Smooth muscle cell (in vitro differentiated cells): ENCODE data around the gene ANKRD28. TPM values are rescaled to one million over a fixed set of nuclear protein-coding genes. Genes with fewer than 3 reads are reported as not detected.

Experiments used
- DNase-seq: peaks from one replicate; lab custom pipeline; 2025; ENCODE audit not compliant: unreplicated experiment; lab: John Stamatoyannopoulos, UW
- H2AFZ ChIP-seq: fragments of 200-600 bp; sonication (generic); 2 replicates; pipeline ENCODE4 v1.6.0; 2016; ENCODE audit warnings: antibody characterized with exemption, low read depth, mild to moderate bottlenecking
- H3F3A ChIP-seq: fragments of 200-600 bp; sonication (generic); 2 replicates; pipeline ENCODE4 v1.6.0; 2017; ENCODE audit warnings: antibody characterized with exemption, low read depth
- H3K27ac ChIP-seq: fragments of 200-600 bp; sonication (generic); 2 replicates; pipeline ENCODE4 v1.5.1; 2016; ENCODE audit warnings: low read depth, mild to moderate bottlenecking
- H3K27me3 ChIP-seq: fragments of 200-600 bp; sonication (generic); 2 replicates; pipeline ENCODE4 v1.6.1; 2016; ENCODE audit warnings: low read depth, mild to moderate bottlenecking
- H3K36me3 ChIP-seq: fragments of 200-600 bp; sonication (generic); 2 replicates; pipeline ENCODE4 v1.5.1; 2016; ENCODE audit warnings: low read depth
- H3K4me1 ChIP-seq: fragments of 200-600 bp; sonication (generic); 2 replicates; pipeline ENCODE4 v1.5.1; 2016; ENCODE audit warnings: low read depth
- H3K4me2 ChIP-seq: fragments of 200-600 bp; sonication (generic); 2 replicates; pipeline ENCODE4 v1.6.0; 2016; ENCODE audit warnings: mild to moderate bottlenecking
- H3K4me3 ChIP-seq: fragments of 200-600 bp; sonication (generic); 2 replicates; pipeline ENCODE4 v1.5.1; 2016; ENCODE audit warnings: mild to moderate bottlenecking
- H3K79me2 ChIP-seq: fragments of 200-600 bp; sonication (generic); 2 replicates; pipeline ENCODE4 v1.6.0; 2016; ENCODE audit warnings: low read depth, mild to moderate bottlenecking
- H3K9ac ChIP-seq: fragments of 200-600 bp; sonication (generic); 2 replicates; pipeline ENCODE4 v1.6.0; 2016; ENCODE audit warnings: low read depth
- H3K9me3 ChIP-seq: fragments of 200-600 bp; sonication (generic); replicated peaks from 2 replicates; pipeline ENCODE4 v1.5.1; 2016; ENCODE audit warnings: low read depth
- H4K20me1 ChIP-seq: fragments of 200-600 bp; sonication (generic); 2 replicates; pipeline ENCODE4 v1.6.0; 2016; ENCODE audit warnings: low read depth
- CTCF ChIP-seq: fragments of 200-600 bp; sonication (generic); IDR thresholded peaks from 2 replicates; pipeline ENCODE4 v1.5.1; 2017; ENCODE audit warnings: borderline replicate concordance, mild to moderate bottlenecking, antibody characterized with exemption; ENCODE audit not compliant: insufficient read depth, poor library complexity, severe bottlenecking
- WGBS: methylation state at CpG from one replicate; pipeline ENCODE4 v1.1.7; 2016; ENCODE audit warnings: low lambda C conversion rate; 5-methylcytosine and 5-hydroxymethylcytosine counted together
- polyA plus RNA-seq: library from polyadenylated mRNA; unstranded; fragments of >200 nt; fragmentation: Nextera tagmentation; extraction: Ambion mirVana; gene quantifications from 2 replicates; pipeline ENCODE4 v1.2.1, GENCODE V29; 2016
- total RNA-seq: library from RNA; depleted of rRNA; stranded (reverse); fragments of >200 nt; gene quantifications from 2 replicates; pipeline ENCODE4 v1.2.3, GENCODE V29; 2014

The ANKRD28 gene
- total and polyA plus RNA-seq, 2 experiments from 2014 or later = 11.8 to 35.7 TPM

- peaks cover 49% of the 10 kb centered on the region for H3K4me1 ChIP-seq
- TF ChIP-seq CTCF = no peak
- H4K20me1 ChIP-seq = no peaks in the 10 kb centered on the region
- no peaks in the 10 kb centered on the region for H3K9me3 ChIP-seq
- H3K4me3 ChIP-seq = peak overlapping the region; percentile 54
- H3K4me2 ChIP-seq = peak overlapping the region; percentile 98
- peak overlapping the region; percentile 99 for H3K27ac ChIP-seq
- WGBS = 34% methylated on average over 2 of the region's 2 CpGs
- peaks cover 10% of the 10 kb centered on the region for H3F3A ChIP-seq
- no peak overlapping the region for H2AFZ ChIP-seq
- no peak for DNase-seq
- peak overlapping the region; percentile 96 for H3K9ac ChIP-seq
- H3K36me3 ChIP-seq = peaks cover 15% of the 10 kb centered on the region
- H3K79me2 ChIP-seq = peaks cover 62% of the 10 kb centered on the region
- no peaks in the 10 kb centered on the region for H3K27me3 ChIP-seq
Observed at GRCh38 chr3:15794842-15795650, 2.7 kb downstream of the ANKRD28 start.

- peaks cover 70% of the 10 kb centered on the region for H3K79me2 ChIP-seq
- H3K36me3 ChIP-seq = peaks cover 15% of the 10 kb centered on the region
- H3K27ac ChIP-seq = peak overlapping the region; percentile 99
- no peak for DNase-seq
- 50% methylated on average over 3 of the region's 3 CpGs for WGBS
- no peaks in the 10 kb centered on the region for H3K27me3 ChIP-seq
- H2AFZ ChIP-seq = no peak overlapping the region
- H3F3A ChIP-seq = peaks cover 10% of the 10 kb centered on the region
- H3K4me1 ChIP-seq = peaks cover 47% of the 10 kb centered on the region
- H4K20me1 ChIP-seq = no peaks in the 10 kb centered on the region
- peak overlapping the region; percentile 96 for H3K9ac ChIP-seq
- H3K9me3 ChIP-seq = no peaks in the 10 kb centered on the region
- H3K4me3 ChIP-seq = peak overlapping the region; percentile 54
- H3K4me2 ChIP-seq = peak overlapping the region; percentile 98
- no peak for TF ChIP-seq CTCF
Observed at GRCh38 chr3:15794303-15794771, 3.4 kb downstream of the ANKRD28 start.

- H3K9me3 ChIP-seq = no peaks in the 10 kb centered on the region
- H3K79me2 ChIP-seq = peaks cover 76% of the 10 kb centered on the region
- no peak for TF ChIP-seq CTCF
- H3K27me3 ChIP-seq = no peaks in the 10 kb centered on the region
- no peak overlapping the region for H3K4me3 ChIP-seq
- H2AFZ ChIP-seq = no peak overlapping the region
- no peaks in the 10 kb centered on the region for H4K20me1 ChIP-seq
- H3K4me2 ChIP-seq = no peak overlapping the region
- H3F3A ChIP-seq = peaks cover 10% of the 10 kb centered on the region
- no peak for DNase-seq
- H3K27ac ChIP-seq = no peak overlapping the region
- H3K4me1 ChIP-seq = peaks cover 27% of the 10 kb centered on the region
- H3K9ac ChIP-seq = no peak overlapping the region
- WGBS = 82% methylated on average over 1 of the region's 1 CpG
- H3K36me3 ChIP-seq = peaks cover 15% of the 10 kb centered on the region
Observed at GRCh38 chr3:15791525-15791924, 6.3 kb downstream of the ANKRD28 start.
